CD1c-positive myeloid dendritic cell (primary cell): ENCODE measurements around the gene ADAMTS16.

Experiments
- DNase-seq: peaks from one replicate; pipeline ENCODE4 v3.0.0-alpha.2; 2016; ENCODE audit errors: extremely low spot score

ADAMTS16 gene

DNA sequence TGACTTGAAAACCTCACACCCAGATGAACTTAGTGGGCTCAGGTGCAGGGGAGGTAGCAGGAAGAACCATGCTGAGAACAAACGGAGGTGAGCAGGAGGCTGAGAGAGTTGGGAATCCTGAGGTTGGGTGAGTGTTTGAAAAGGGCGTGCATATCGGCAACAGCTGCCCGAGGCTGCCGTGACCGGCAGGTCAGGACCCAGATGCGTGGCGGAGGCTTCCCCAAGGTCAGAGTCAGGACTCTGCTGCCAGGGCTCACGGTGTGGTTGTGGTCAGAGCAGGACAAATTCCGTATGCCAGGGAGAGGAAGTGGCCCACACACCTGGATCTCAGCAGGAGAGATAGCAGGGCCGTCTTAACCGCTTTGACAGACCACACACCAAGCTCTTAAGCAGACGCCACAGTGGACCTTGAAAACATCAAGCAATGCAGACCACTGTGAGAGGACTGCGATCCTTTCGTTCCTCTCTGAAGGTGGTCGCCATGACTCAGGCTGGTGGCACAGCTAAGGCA is 43.1 kb downstream of the ADAMTS16 start:
- no peak for DNase-seq

DNA sequence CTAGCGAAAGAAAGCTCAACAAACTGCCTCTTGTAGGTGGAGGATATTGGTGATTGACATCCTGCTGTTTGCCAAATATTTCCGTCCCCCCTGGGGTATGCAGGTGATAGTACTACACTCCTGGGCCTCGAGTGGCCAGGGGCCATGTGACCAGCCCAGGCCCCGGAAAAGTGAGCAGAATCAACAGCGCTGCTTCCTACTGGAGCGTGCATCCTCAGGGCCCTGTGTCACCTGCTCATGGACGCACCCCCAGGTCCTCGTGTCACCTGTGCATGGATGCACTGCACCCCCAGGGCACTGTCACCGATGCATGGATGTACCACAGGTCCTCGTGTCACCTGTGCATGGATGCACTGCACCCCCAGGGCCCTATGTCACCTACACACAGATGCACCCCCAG is 43.8 kb downstream of the ADAMTS16 start:
- no peak for DNase-seq

DNA sequence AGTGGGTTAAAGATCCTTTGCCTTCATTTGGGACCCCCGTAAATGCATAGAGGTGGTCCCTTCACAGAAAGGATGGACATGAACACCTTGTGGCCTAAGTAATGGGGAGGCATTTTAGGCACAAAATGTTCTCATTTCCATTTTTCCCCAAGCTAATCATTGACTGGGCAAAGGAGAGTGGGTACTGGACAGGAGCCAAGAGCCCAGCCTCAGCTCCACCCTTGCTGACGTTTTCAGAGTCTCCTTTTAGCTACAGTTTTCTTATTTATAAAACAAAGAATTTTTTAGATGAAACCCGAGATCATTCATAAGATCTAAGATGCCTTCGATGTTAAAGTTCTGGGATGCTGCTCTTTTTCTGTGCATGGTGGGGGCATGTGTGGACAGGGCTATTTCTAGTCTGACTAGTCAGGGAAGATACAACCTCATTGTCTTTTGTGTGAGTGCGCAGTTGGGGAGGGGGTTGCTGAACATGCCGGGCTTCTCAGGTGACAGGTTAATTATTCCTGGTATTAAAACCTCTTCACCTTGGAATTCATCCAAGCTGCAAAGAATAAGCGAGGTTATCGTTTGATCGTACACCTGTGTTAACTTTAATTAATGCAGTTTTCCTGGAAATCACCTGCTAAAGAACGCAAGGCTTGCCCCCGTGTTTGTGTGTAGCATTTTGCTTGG is 48.4 kb downstream of the ADAMTS16 start:
- no peak for DNase-seq

DNA sequence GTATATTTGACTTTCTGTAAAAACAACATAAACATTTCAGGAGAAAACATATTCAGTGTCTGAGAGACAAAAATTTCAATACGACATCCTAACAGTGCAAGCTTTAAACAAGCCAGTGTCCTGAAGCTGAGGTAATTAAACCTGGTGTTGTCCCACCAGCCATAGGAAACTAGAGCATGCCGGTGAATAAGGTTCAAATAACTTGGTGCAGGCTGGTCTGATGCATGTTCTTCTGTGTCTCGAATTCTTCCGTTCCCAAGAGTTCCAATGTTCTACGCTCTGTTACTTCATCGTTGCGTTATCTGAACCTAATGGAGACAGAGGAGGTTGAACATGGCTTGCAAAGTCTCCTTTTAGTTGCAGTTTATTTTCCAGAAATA is 48.9 kb downstream of the ADAMTS16 start:
- DNase-seq = no peak

DNA sequence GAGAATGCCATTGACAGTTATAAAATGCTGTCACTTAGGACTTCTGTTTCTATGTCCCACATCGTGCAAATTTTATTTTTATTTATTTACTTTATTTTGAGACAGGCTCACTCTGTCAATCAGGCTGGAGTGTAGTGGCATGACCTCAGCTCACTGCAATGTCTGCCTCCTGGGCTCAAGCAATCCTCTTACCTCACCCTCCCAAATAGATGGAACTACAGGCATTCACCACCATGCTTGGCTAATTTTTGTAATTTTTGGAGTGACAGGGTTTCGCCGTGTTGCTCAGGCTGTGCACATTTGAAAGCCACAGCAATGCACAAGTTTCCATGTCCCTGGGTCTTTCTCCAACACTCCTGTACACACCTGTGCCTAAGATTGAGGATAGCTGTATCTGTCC is 51.8 kb downstream of the ADAMTS16 start:
- DNase-seq = no peak

GRCh38 chr5:5192681-5193080 is 52.6 kb downstream of the ADAMTS16 start:
- no peak for DNase-seq

DNA sequence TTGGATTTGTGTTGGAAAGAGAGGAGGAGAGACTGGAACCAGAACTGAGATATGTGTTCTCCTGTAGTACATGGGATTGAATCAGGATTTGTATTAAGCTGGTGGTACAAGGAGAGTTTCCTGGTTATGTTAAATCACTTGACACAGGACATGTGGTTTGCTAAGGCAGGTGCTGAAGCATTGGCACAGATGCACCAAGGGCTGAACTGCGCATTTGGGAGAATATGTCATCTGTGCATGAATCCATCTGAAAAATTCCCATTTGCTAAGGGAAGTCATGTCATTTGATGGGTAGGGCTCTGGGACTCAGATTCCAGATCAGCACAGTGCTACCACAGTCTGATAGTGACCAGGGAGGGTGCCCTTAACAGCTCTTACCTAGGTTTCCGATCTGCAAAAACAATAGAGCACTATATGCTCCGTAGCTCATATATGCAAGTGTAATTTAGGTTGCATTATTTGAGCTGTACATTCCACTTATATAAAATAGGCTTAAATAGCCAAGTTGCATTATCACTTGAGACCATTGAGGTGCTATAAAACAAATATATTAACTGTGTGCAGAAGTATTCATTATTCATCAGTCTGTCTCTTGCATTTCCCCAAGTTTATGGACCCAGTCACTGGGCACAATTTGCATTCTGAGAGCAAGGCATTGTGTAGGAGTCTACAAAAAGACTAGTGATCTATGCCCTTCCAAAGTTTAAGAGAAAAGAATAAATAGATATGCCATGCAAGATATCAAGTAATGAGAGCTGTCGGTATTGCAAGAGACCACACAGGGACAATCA is 55.2 kb downstream of the ADAMTS16 start:
- DNase-seq = no peak

- DNase-seq = no peak
Measured at GRCh38 chr5:5198135-5198534, 58.0 kb downstream of the ADAMTS16 start.

DNA sequence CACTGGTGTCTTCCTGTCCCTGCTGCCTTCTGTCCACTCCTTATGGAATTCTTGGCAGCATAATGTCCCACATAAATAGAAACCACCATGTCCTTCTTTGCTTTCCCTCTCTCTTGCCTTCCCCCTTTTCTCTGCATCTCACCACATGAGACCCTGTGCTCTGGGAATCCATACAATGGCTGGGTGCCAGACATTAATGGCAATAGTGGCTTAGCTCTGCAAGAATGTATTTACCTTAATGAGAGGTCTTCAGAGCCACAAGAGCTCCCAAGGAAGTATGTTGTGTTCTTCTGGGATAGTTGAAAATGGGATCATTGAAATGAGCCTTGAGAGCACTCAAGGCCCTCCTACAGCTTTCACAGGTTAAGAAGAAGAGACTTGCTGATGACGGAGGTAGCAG is 58.7 kb downstream of the ADAMTS16 start:
- no peak for DNase-seq

DNA sequence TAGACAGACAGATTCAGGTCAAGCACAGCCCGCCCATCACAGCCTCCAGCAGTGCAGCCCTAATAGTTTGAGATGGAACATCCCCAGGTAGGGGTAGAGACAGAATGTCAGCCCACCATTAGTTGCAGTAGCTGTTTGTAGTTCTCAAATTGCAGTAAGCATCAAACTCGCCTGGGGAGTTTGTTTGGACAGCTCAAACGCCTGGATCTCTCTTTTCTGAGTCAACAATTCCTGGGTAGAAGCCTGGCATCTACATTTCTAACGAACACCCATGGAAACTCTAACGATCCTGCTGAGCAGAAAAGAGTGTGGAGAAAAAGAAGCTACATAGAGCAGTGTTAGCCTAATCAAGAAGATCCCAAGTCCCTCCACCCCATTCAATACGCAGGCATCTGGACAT is 59.4 kb downstream of the ADAMTS16 start:
- no peak for DNase-seq

- no peak for DNase-seq
Measured at GRCh38 chr5:5200133-5200532, 60.0 kb downstream of the ADAMTS16 start.

DNA sequence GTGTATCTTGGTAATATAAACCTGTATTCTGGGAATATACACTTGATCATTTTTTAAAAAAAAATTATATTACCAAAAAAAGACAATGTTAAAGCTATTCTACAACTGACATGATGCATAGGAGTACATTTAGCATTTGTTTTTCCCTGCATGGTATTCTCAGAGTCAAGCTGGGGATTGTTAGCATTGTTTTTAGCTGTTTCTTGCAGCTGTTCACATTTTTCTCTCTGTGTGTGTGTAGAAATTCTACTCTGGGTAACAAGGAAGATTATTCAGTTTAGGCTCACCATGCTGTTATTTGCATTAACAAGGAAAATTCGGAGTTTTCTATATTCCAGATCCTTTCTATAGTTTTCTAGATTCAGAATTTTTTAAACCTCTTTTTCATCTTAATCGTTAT is 62.2 kb downstream of the ADAMTS16 start:
- no peak for DNase-seq

- DNase-seq = no peak
Measured at GRCh38 chr5:5203451-5203850, 63.3 kb downstream of the ADAMTS16 start.

DNA sequence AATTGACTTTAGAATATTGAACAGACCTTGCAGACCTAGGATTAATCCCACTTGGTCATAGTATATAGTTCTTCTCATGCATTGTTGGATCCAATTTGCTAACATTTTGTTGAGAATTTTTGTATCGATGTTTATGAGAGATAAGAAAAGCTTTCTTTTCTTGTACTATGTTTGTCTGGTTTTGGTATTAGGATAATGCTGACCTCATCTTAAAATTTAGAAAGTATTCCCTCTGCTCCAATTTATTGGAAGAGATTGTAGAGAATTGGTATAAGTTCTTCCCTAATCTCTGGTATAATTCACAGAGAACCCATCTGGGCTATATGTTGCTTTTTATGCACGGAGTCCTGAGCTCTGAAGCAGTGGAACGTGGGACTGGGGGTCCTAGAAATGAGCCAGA is 67.7 kb downstream of the ADAMTS16 start:
- no peak for DNase-seq

DNA sequence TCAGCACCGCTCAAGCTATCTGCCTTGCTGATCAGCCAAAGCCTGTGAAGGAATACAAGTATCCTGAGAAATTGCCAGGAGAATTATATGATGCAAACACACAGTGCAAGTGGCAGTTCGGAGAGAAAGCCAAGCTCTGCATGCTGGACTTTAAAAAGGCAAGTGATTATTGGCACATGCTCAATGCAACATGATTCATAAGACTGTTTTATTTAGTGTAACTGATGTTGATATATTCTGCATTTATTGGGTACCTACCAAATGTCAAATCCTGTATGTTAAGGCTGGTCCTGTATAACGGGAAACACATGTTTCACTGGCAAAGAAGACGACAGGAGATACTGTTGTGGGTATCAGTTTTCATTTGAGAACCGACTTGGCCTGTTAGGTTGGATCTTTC is 69.0 kb downstream of the ADAMTS16 start:
- no peak for DNase-seq

GRCh38 chr5:5209510-5210286 is 69.6 kb downstream of the ADAMTS16 start:
- DNase-seq = no peak

GRCh38 chr5:5217371-5217770 is 77.2 kb downstream of the ADAMTS16 start:
- DNase-seq = no peak

- DNase-seq = no peak
Measured at GRCh38 chr5:5218396-5218795, 78.3 kb downstream of the ADAMTS16 start.

DNA sequence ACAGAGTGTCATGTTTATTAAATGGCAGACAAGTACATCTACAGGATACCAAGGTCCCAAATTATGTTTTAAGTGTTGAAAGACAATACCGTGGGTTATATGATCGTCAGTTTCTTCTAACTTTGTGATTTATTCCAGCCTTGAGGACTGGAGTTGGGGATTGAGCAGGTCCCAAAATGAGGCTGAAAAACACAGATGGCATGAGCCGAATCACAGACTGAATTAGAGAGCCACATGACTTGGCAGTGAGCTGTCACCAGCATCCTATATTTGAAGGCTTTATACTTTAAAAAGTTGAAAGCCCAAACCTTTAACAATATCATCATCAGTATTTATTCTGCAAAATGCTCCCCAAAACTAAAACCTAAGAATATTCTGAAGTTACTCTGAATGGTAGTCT is 79.4 kb downstream of the ADAMTS16 start:
- no peak for DNase-seq

GRCh38 chr5:5220901-5221631 is 80.9 kb downstream of the ADAMTS16 start:
- DNase-seq = no peak

- DNase-seq = no peak
Measured at GRCh38 chr5:5221724-5222123, 81.6 kb downstream of the ADAMTS16 start.

- DNase-seq = no peak
Measured at GRCh38 chr5:5231576-5231975, 91.4 kb downstream of the ADAMTS16 start.
